GM21528 (cell line): ENCODE measurements around the gene CCR5AS.
"Not testable (repeated sequence)": the region's sequence is repeated elsewhere in the genome, so short reads cannot be mapped to it uniquely, and the experiment has no call there.

Experiments
- ATAC-seq: cut with Tn5 transposase; IDR thresholded peaks from one replicate; pipeline ENCODE4 v1.9.1; 2021; ENCODE audit warnings: mild to moderate bottlenecking, moderate library complexity; ENCODE audit not compliant: unreplicated experiment, low FRiP score

Gene CCR5AS

DNA sequence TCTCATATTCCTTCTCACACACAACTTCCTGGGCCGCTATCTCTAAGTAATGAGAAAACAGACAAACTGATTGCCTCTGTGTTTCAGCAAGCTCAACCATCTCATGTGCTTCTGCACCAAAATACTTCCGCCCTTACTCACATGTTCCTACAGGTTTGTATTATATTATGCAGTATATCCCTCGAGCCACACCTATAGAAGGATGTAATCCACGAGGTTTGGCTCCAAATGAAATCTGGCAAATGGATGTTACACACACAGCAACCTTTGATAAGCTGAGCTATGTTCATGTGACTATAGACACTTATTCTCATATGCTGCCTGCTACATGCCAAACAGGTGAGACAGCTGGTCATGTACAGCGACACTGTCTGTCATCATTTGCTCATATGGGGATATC lies 22.8 kb upstream of the CCR5AS start:
- no peak for ATAC-seq

DNA sequence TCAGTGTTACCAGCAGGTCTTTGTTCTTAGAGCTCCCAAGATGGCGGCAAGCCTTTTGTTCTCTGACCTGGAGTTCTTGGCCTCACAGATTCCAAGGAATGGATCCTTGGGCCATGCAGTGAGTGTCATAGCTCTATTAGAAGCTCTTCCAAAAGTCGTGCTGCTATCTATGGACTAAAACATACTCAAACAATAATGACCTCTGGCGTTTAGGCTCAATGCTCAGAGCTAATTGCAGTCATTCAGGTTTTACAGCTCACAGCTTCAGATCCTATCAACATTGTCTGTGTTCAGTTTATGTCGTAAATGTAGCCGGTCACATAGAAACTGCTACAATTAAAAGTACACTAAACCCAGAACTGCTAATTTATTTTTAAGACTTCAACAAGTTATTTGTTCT lies 22.4 kb upstream of the CCR5AS start:
- no peak for ATAC-seq

DNA sequence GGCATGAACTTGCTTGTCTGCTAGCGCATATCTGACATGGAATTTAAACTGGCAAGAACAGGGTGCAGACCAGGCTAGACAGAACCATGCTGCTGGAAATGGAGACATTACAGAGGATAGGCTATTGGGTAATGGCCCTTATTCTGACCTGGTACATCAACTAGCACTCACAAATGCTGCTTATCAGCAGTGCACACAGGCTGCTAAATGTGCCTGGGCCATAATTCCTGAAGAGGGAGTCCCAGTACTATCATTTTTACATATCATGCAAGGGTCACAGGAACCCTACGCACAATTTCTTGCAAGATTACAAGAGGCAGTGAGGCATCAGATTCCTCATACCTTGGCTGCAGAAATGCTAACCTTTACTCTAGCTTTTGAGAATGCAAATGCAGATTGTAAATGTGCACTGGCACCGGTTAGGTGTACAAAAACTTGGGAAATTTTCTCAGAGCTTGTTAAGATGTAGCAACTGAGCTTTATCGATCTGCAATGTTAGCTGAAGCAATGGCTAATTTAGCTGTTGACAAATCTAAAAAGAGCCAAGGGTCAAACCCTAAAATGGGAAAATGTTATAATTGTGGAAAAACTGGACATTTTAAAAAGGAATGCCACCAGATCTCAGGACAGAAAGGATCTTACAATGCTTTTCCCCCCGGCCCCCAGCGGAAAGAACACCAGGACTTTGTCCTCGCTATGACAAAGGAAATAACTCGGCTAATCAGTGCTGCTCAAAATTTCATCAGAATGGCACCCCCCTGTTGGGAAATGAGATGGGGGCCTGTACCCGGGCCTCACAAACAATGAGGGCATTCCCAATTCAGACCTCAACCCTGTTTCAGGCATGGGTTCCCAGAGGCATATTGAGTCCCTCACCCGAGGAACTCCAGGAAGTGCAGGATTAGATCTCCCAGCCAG lies 21.3 kb upstream of the CCR5AS start:
- ATAC-seq: no peak

DNA sequence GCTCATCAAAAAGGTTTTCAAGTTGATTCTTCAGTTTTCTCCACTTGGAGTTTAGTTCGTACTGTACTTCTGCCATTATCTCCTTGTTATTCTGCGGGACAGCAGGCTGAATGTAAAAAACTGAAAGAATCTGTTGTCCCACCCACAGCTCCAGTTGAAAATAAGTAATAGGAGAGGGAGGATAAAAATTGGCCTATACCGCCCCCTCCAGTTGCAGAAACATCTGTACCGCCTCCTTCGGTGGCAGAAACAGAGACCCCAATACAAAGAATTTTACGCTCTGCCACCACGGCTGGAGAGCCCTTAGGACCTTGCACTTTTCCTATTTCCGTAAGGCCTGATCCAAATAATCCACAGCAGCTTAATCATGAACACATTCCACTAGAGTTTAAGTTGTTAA lies 20.5 kb upstream of the CCR5AS start:
- not testable (repeated sequence) for ATAC-seq

DNA sequence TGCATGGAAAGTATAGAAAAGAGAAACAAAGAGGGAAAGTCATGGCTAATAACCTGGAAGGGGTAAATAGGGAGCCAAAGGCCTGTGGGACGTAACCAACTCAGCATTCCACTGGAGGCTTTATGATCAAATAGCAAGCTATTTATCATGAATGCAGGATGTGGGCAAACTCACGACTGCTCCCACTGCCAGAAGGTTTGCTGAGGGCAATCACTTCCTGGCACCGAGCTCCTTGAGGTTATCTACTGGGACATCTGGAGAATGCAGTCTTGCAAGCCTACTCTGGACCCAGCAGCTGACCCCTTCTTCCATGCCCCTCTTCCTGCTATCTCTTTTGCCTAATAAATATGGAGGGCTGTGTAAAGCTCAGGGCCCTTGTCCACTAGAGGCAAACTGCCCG lies 19.6 kb upstream of the CCR5AS start:
- ATAC-seq: not testable (repeated sequence)

DNA sequence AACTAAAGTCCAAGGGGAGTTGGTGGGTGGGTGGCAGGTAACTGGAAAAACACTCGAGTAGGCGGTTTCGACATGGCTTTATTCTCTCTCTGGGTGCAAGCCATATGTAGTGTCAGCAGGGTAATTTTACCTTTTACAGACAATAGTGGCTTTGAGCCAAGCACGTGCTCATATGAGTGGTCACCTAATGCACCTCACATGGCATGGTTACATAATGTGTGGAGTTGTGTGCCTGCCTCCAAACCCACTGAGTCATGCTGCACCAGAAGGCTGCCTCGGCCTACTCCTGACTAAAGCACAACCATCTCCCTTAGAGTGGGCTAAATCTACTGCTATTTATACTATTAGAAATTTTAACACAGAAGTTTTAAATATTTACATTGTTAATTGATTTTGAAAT lies 16.7 kb upstream of the CCR5AS start:
- ATAC-seq: no peak

DNA sequence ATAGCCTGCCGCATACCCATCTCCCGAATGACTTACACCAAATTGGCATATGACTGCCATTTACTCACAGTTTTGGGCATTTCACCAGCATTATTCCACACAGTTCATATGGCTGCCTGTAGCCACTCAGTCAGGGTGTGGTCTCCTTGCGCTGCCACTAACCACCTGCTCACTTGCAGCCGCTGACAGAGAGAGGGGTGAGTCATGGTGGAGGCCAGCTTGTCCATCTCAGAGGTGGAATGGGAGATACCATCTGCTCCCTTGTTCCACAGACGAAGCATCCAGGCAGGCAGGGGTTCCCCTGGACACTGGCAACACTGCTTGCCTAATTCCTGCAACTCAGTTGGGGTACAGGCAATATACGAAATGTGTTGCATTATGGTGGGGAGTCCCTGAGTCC lies 15.8 kb upstream of the CCR5AS start:
- ATAC-seq: no peak

DNA sequence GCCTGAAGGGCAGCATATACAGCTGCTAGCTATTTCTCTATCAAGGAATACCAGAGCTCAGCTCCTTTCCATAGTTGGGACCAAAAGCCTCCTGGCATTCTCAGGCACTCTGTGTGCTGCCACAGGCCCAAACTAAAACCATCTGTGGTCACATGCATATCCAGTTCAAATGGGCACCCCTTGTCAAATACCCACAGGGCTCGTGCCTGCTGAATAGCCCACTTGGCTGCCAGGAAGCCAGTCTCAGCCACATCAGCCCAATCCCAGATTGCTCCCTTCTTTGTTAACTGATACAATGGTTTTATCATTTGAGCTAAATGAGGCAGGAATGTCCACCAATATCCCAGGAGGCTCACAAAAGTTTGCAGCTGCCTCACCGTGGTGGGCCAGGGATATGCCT lies 14.1 kb upstream of the CCR5AS start:
- ATAC-seq: no peak

DNA sequence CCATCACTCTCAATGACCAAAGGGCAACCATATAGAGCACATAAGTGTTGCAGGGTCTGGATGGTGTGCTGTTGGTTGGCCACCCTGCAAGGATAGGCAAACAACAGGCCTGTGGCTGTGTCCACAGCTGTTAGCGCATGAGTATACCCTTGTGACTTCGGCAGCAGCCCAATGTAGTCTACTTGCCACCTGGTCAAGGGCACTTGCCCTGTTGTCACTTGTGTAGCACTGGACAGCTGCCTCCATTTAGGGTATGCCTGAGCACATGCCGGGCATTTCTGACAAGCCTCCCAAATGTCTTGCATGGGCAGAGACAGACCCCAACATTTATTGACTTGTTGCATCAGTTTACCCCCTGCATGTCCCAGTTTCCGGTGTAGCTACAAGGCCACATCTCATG lies 12.9 kb upstream of the CCR5AS start:
- no peak for ATAC-seq

DNA sequence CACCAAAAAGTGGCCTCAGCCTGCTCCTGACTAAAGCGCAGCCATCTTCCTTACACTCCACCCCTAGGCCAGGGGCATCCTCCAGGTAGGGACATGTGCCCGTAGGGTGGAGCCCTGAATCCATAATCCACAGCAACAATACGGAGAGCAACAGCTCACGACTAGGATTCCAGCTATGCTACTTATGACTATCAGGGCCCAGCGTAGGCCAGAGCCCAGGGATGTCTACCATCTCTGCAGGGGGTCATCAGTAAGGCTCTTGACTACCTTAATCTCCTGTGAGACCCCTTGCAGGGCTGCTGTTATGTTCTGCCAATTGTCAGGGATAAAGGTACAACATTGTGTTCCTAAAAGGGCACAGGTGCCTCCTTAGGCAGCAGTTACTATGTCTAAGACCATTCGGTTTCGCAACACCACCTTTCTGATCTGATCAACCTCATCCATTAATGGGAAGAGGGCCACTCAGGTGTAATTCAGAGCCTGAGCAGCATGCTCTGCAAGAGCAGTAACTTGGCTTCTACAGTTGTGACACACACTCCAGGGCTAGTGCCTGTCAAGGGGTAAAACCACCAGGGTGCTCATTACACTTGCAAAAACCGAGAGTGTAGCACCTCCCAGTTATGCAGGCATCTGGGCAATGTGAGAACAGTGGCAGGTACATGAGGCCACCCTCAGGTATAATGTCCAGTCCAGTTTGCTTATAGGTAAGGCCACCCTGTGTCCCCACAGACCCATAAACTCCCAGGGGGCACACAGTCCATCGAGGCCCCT lies 11.2 kb upstream of the CCR5AS start:
- ATAC-seq: no peak

DNA sequence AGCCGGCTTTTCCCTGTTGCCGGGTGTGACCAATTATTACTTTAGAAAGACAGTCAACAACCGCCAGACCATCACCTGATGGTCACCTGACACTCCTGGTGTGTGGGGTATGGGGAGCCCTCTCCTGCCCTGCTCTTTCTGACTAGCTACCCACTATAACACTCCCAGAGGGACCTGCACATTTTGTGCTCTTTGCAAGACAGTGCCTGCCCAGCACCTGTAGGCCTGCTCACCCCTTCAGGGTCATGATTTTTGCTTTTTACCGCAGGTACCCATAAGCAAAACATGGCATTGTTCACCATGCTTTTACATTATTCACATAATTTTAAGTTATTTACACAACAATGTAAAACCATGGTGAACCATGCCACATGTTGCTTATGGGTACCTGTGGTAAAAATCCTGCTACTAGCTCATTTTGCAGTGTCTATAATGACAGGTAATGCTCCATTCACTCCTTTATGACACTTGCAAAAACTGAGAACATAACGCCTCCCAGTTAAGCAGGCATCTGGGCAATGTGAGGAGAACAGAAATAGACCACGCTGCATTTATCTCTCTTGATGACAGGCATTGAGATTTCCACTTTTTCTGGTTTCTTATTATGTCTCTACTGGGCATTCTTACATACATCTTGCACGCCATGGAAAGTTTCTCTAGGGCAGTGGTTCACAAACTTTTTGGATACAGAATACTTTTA lies 10.1 kb upstream of the CCR5AS start:
- ATAC-seq: no peak

DNA sequence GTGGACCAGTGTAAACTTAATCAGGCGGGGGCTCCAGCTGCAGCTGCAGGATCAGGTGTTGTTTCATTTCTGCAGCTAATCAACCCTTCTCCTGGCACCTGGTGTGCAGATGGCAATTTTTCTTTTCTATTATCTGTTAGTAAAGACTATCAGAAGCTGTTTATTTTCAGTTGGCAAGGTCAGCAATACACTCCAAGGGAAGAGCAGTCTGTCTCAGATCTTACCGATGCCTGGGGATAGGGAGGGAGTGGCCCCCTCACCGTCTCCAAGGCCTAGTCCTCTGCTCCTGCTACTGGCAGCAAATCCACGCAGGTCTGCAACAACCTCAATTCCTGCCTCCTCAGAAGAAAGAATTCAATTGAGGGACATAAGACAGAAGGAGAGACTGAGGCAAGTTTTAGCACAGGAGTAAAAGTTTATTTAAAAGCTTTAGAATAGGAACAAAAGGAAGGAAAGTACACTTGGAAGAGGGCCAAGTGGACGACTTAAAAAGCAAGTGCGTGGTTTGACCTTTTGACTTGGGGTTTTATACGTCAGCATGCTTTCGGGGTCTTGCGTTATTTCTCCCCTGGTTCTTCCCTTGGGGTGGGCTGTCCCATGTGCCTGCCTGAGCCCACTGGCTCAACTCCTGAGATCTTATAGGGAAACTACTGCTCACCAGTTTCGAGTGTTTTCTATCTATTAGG lies 9.4 kb upstream of the CCR5AS start:
- ATAC-seq: no peak

DNA sequence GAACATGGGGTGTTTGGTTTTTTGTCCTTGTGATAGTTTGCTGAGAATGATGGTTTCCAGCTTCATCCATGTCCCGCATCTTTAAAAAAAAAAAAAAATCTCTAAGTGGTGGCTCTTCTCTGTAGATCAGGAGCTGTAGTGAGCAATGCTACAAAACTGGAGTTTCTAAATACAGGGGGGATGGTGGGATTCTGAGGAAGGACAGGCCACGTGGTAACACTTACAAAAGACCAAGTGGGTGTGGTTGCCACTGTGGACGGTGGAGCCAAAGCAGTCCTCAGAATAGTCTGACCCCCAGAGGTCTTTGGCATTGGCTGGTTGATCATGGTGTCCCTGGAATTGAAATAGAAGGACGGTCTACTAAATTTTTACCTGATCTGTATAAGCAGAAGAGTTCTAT lies 7.9 kb upstream of the CCR5AS start:
- no peak for ATAC-seq

DNA sequence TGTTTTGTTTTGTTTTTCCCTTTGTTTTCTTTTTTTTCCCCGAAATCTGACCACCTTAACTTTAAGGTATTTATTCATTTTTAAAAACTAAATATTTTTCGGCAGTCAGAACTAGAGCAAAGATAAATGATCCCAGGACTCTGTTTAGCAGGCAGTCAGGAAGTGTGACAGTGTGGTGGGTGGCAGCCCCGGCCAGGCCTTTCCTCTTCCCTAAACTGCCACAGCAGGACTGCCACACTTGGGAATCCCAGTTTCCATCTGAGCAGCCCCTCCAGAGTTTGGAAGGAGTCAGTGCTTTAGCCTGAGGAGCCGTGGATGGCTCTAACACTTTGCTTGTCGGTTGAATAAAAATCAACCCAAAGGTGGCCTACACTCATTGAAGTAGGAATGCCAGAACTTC lies 7.1 kb upstream of the CCR5AS start:
- no peak for ATAC-seq

DNA sequence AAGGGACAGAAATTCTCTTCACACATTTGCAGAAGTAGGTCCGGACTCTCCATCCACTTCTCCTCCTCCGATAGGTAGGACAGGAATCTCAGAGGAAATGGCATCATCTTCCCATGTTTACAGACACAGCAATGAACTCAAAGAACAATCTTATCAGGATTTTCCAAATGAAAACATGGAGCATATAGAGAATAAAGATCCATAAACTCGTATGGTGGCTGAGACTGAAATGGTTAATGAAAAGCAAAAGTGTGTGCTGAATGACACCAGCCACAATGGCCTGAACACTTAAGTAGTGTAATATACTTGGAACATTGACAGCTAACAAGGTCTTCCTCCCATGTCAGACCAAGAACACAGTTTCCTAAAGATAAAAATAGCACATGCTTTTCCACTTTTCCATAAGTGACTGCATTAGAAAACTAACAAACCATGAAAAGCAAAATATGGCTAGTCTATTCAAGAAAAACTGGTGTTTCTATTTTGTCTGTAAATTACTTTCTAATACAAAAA lies 6.0 kb upstream of the CCR5AS start:
- no peak for ATAC-seq

DNA sequence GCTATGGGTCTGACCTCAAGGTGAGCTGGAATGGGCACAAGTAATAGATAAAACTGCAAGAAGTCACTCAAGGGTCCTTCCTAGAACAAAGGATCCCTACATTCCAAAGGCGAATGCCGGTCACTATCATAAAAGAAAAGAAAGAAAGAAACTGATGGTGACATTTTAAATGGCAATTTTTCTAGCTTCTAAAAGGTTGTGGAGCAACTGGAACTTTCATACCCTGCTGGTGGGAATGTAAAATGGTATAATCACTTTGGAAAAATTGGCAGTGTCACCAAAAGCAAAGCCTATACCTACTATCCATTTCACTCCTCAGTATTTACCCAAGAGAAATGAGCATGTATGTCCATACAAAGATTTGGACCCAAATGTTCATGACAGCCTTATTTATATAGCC lies 4.4 kb upstream of the CCR5AS start:
- ATAC-seq: no peak

DNA sequence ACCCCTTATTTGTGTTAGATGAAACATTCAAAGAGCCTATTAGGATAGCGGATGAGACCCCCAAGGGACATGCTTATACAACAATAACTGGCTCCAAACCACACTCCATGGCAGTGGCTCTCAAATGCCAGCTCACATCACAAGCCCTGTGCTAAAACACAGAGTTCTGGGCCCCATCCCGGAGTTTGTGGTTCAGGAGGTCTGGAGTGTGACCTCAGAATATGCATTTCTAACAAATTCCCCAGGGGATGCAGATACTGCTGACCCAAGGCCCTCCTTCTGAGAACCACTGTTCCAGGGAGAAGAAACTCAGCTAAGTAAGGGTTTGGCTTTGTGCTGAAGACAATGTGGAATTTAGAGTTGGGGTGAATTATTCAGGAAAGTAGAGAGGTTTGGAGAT lies 3.8 kb upstream of the CCR5AS start:
- ATAC-seq: no peak

DNA sequence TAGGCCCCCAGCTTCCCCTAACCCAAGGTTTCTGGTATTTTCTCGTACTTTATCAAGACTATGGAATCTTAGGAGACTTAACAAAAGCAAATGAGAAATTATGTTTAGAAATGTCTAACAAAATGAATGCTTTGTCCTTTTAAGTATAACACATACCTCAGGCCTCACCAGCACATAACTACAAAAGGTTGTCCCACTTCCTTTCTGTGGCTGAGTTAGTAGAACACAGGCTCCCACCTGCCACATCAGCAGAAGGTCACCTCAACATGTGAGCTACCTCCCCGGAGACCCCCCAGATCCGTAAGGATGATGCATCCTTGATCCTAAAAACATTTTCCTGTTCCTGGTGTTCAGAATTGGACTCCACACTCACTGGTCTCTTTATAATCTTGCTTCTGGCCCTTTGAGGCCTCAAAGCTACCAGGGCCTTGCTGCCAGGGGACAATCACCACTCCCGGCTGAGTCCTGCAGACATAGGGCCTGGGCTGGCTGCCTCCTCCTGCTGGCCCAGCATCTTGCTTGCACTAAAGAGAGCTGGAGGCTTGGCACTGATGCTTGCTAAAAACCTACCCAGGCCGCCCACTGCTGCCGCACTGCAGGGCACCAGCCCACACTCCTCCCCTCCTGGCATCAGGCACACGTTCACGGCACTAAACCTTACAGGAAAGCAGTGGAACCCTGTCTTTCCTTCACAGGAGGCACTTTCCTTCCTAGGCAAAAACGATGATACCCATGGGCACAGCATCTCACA lies 3.0 kb upstream of the CCR5AS start:
- no peak for ATAC-seq

DNA sequence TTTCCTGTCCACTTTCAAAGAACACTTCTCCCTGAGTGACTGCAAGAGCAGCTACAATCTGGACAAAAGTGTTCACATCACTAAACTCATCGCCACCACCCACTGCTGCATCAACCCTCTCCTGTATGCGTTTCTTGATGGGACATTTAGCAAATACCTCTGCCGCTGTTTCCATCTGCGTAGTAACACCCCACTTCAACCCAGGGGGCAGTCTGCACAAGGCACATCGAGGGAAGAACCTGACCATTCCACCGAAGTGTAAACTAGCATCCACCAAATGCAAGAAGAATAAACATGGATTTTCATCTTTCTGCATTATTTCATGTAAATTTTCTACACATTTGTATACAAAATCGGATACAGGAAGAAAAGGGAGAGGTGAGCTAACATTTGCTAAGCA lies 2.0 kb upstream of the CCR5AS start:
- no peak for ATAC-seq

DNA sequence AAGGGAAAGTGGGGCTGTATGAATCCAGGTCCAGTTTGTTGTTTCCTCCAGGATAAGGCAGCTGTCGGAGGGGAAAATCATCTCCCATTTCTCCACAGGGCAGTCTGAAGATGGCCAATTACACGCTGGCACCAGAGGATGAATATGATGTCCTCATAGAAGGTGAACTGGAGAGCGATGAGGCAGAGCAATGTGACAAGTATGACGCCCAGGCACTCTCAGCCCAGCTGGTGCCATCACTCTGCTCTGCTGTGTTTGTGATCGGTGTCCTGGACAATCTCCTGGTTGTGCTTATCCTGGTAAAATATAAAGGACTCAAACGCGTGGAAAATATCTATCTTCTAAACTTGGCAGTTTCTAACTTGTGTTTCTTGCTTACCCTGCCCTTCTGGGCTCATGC lies 1.1 kb upstream of the CCR5AS start:
- no peak for ATAC-seq
